GM21423 (cell line): Measurements from ENCODE around the gene SMCO3.

ENCODE experiments used
- ATAC-seq: cut with Tn5 transposase; IDR thresholded peaks from one replicate; pipeline ENCODE4 v1.9.1; 2021; ENCODE audit warnings: mild to moderate bottlenecking, moderate library complexity; ENCODE audit not compliant: unreplicated experiment

SMCO3 gene

DNA sequence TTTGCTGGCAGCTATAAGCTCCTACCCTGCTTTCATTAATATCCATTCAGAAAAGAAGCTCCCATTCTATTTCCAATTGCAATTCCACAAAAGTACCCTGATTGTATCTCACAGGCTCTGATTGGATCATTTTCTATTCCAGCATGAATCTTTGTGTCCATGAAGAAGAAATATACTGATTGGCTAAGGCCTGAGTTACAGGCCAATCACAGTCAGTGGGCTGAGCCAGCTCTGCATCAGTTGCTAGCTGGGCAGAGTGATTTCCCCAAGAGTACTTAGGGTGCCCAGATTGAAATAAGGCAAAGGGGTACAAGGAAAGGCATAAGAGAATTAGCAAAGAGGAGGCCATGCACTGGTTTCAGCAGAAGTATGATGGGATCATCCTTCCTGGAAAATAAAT, 14.9 kb upstream of the SMCO3 start:
- peak; percentile 53 for ATAC-seq

DNA sequence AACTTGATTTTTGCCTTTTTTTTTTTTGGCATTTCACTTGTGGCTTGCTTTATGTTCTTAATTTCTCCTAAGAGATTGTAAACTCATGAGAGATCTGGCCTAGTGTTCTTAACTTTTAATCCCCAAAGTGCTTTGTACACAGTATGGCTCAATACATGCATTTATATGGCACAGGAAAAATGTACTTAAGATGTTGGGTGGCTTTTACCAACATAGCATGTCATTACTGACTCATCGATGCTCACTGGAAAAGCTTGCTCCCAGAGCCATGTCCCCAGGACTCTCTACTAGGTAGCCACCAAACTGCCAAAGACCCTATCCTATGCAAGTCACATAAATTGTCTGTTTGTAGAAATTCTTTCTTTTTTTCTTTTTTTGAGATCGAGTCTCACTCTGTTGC, 13.1 kb upstream of the SMCO3 start:
- ATAC-seq: no peak

DNA sequence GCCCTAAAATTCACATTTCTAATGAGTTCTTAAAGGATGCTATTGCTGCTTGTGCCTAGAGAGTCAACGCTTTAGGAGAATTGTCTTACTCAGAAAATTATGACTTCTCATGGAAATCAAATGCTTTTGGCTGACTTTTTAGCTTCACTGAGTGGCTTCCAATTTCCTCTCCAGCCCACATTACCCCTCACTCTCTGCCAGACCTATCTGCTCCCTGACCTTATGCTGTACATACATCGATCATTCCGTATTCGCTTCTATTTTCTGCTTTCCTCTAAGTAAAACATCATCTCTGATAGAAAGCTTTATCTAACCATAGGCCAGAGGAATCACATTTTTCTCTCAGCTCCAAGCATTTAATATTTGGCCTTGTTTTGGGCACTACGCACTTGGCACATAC, 12.5 kb upstream of the SMCO3 start:
- ATAC-seq: no peak

GRCh38 chr12:14825256-14825655, 11.3 kb upstream of the SMCO3 start:
- no peak for ATAC-seq

DNA sequence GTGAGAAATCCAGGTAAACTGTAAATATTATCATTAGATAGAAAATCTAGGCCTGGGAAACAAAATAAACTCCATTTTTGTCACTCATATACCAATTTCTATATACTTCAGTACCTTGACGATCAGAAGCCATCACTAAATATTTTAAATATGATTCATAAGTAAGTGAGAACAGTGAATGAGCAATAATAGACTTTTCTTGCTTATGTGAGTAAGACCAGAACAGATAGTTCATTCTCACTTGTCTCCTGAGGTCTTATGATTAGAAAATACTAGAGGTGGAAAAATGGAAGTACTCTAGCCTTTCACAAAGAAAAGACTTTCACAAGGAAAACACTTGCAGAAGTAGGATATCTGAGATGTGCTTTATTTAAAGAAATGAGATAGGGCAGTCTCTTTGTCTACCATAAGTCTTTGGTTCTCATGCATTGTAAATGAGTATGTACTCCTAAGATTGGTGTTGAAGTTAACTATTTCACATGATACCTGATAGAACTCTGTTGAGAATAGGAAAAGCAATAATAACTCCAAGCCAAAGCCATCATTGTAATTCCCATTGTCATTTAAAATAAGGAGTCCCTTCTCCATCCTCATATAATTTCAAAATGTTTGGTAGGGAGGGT, 10.1 kb upstream of the SMCO3 start:
- ATAC-seq: no peak

GRCh38 chr12:14811486-14811885, 2.5 kb downstream of the SMCO3 start:
- no peak for ATAC-seq

- no peak for ATAC-seq
These were observed 3.0 kb downstream of the SMCO3 start for GRCh38 chr12:14810953-14811483.

DNA sequence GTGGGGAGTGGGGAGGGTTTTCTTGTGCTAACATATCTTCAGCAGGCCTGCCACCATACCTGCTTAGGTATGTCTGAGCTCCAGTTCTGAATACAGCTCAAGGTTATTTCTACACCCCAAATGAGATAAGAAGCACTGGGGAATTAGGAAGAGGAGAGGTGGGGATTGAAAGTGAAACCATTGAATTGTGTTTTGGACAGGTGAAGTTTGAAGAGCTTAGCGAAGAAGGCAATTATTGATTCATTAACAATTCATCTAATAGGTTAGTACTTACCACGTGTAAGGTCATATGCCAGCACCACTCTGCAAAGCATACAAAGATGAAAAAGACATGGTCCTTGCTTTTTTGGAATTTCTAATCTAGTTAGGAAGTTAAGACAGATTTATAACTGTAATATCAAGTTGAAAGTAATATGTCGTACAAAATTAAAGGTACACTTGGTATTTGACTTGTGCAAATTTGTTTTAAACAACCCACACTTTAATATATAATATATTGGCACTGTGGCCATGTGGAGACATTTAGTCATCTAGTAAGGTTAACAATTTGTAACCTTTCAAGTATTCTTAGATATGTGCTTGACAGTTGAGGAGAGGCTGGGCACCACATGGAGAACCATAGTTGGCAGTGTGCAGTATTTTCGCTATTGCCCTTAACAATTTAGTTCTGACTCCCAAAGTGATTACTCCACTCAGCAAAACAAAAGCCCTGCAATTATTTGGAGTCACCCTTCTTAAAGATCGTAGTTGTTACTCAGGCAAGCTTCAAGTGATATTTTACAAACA, 3.6 kb downstream of the SMCO3 start:
- no peak for ATAC-seq

DNA sequence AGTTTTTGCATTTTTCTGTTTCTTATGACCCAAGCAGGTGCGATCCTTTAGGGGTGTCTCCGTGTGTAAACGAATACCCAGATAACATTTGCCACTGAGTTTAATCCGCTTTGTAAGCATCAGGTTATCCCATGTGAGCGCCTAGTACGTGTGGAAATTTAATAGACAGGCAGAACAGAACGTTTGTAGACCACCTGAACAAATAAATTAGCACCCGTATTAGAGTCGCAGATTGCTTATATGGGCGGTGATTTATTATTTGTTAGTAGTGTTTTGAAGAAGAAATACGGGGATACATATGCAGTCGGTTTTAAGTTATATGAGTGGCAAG, 10.2 kb downstream of the SMCO3 start:
- ATAC-seq: peak; percentile 16

DNA sequence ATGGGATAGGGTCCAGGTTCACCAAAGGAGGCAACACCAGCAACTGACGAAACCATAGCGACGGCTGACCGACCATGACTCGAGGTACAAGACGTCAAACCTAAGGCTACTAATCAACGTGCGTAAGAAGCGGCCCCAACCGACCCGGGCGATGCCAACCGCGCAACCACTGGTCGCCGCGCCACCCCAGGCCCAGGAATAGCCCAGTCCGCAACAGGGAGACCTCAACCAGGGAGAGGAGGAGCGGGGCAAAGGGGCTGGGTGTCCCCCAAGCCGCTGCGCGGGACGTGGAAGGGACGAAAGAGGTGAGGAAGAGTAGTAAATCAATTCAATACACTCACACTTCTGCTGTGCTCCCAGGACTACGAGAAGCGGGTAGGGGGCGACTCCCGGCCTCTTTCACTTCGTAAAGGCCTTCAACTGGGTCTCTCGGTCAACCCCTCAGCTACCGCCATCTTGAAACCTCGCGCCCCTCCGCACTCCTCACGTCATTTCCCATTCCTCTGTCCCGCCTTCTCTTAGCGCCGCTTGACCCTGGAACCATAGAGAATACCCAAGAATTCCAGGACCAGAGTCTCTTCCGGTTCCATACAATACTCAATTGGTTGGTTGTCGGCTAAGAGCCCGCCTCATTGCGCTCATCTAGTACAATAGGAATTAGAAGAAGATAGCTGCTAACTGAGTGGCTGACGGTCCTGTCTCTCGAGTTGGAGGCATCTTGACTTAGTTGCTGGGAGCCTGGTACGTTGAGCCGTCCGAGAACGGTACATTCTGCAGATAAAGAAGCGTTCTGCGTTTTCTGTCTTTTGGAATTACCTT, 10.8 kb downstream of the SMCO3 start, which contains the start of the genes C12orf60 and WBP11:
Gene C12orf60 (plus strand): TSS at position 660 of the 819 bp plus-strand sequence. CDS start 19,266 bp downstream, outside the sequence.
Gene WBP11 (minus strand): TSS at position 468 of the 819 bp plus-strand sequence. CDS start 2,095 bp downstream, outside the sequence.
- peak; percentile 99 for ATAC-seq

DNA sequence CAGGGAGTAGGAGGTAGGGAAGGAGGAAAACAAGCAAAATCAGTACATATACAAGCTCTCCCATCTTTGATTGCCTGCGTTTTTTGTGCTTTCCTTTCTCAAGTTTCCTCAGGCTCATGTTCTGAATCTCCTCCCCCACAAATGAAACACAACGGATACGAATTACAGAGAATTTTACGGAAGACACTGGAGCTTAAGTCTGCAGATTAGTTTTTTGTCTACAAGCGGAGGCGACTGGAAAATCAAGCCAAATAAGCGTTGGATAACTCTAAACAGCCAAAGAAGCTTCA, 11.3 kb downstream of the SMCO3 start:
- no peak for ATAC-seq

- ATAC-seq: no peak
These were observed 11.7 kb downstream of the SMCO3 start for GRCh38 chr12:14802247-14802646.

DNA sequence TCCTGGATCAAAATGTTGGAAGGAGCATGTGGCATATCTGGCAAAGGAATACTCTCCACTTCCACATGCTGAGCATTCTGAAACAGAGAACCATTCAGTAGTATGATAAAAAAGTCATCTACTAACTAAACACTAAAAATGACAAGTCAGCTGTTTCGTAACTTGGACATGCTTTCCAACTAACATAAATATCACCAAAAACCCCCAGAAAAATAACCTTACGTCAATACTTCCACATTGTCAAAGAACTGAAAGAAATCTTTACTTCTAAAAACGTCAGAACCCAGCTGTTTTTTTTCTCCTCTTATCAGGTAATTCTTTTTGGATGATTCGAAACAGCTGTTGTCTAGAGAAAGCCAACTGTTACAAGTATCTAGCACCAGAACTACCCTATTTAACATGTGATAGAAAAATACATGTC, 18.9 kb downstream of the SMCO3 start:
- no peak for ATAC-seq

GRCh38 chr12:14785568-14785967, 28.4 kb downstream of the SMCO3 start:
- ATAC-seq: no peak

- no peak for ATAC-seq
These were observed 29.5 kb downstream of the SMCO3 start for GRCh38 chr12:14784471-14784870.

DNA sequence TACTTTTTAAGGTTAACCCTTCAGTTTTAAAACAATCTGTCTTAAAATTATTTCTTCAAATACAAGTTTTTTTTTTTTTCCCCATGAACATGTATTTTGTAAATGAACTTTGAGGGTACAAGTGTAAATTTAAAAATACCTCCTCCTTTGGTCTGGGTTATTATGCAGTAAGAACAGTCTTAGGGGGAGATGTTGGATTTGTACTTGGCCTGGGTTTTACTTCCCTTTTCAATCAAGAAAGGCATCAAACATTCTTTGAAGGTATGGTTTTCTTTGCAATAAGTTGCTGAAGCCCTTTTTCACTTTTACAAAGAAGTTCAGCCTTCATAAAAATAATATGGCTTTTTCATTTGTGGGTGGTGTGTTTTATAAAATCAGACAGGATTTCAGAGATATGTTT, 31.2 kb downstream of the SMCO3 start:
- ATAC-seq: peak; percentile 49

- ATAC-seq: no peak
These were observed 32.4 kb downstream of the SMCO3 start for GRCh38 chr12:14781563-14781962.

DNA sequence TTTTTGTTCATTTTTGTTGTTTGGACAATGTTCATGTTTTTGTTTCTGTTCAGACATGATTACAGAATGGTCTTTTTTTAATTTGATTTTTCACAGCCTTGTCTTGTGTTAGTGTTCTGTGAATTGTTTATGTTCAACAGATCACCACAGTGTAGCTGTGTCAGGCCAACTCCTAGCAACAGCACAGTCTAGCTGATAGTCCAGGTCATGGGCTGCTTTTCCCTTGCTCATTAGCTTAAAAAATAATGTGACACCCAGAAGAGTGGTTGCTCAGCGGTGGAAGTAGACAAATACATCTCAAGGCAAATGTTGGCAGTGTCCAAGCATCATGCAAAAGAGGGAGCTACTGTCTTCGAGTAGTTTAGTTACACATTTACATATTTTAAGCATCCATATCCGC, 33.1 kb downstream of the SMCO3 start:
- ATAC-seq: no peak

DNA sequence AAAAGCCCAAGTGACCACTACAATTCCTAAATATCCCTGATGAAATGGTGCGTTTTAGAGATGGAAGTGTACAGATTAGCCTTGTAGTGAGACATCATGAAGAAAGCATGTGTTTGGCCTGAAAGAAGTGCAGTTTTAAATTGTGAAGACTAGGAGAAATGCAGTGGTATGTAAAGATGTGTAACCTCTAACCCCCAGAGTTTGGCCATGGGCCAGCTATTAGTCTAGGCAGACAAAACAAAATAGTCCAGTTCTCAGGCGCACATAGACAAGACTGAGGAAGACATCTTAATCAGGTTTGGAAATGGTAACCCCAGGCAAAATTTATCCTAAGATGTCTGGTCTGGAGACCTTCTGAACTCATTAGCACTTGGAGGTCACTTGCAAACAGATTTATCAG, 34.1 kb downstream of the SMCO3 start:
- no peak for ATAC-seq

DNA sequence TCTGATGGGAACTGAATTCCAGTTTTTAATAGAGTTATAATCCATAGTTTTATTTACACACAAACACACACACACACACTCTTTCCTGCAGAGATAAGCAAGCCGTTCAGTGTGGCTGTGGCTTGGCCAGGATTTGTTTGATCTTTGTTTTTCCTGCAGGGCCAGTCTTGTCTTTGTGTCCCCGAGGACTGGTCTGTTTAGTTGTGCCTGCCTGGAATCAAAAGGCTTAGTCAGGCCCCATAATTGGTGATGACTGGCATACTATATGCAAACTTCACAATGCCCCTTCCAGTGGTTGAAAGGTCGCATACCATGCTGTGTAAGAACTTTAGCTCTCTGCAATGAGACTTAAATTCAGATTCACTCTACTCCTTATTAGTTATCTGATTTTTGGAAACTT, 36.7 kb downstream of the SMCO3 start:
- ATAC-seq: no peak

GRCh38 chr12:14776236-14776961, 37.6 kb downstream of the SMCO3 start:
- no peak for ATAC-seq
